BJ (cell line): ENCODE measurements around the gene PLXNB3. TPM values are rescaled to one million over a fixed set of nuclear protein-coding genes. Genes with fewer than 3 reads are reported as not detected.

Experiments used
- CTCF ChIA-PET: fragments of 350-600 bp; formaldehyde crosslinking; extraction: SDS; loops from one replicate; lab custom pipeline; 2021; ENCODE audit warnings: antibody characterized with exemption, inconsistent platforms; lab: Yijun Ruan, JAX
- POLR2A ChIA-PET: fragments of 300-600 bp; sonication (Branson Sonifier 250); formaldehyde crosslinking; extraction: SDS; loops from one replicate; lab custom pipeline; 2021; ENCODE audit warnings: antibody characterized with exemption; lab: Charles Lee
- DNase-seq: peaks from one replicate; pipeline ENCODE4 v3.0.0-alpha.2; 2011; ENCODE audit warnings: low read depth
- H3K27me3 ChIP-seq: 2 replicates; pipeline ENCODE4 v1.6.0; 2011; ENCODE audit warnings: low read length; ENCODE audit not compliant: control insufficient read depth, insufficient read depth
- H3K36me3 ChIP-seq: 2 replicates; pipeline ENCODE4 v1.5.1; 2011; ENCODE audit warnings: low read length; ENCODE audit not compliant: control insufficient read depth, insufficient read depth
- H3K4me3 ChIP-seq: 2 replicates; pipeline ENCODE4 v1.5.1; 2011; ENCODE audit warnings: low read depth, mild to moderate bottlenecking, control low read depth, low read length
- polyA plus RNA-seq: library from polyadenylated mRNA; depleted of rRNA; stranded (reverse); fragments of >200 nt; gene quantifications from 2 replicates; pipeline ENCODE4 v1.2.3, GENCODE V29; 2011
- TF ChIP-seq, protein P1 (sequence below): IDR thresholded peaks from 2 replicates; pipeline ENCODE4 v1.5.1; 2011; ENCODE audit warnings: low read depth, mild to moderate bottlenecking, control low read depth, inconsistent platforms, low read length, moderate library complexity; ENCODE audit not compliant: insufficient read depth

Gene PLXNB3
- polyA plus RNA-seq, 1 experiment, result 8.2 TPM

DNA sequence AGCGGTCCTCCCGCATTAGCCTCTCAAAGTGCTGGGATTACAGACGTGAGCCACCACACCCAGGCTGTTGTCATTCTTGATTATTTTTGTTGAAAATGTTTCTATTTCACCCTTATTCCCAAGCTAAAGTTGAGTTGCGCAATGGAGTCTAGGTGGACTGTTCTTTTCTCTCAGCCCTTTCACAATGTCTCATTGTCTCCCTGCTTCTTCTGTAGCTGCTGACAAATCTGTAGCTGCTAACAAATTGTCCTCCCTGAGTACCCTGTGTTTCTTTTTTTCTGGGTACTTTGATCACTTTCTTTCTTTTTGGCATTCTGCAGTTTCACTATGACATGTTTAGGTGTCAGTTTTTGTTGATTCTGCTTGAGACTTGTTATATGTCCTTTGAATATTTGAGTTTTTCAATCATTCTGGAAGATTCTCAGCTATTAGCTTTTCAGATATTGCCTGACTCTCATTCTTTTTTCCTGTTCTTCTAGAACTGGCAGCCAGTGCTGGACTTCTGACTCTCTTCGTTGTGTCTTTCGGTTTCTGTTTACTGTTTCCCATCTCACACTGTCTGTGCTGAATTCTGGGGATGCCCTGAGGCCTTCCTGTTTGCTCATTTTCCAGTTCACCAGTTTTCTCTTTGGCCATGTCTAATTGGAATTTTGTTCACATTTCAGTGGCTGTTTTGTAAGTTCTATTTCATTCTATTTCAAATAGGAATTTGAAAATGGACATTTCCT is 32.8 kb upstream of the PLXNB3 start:
- ChIA-PET POLR2A (no interaction called here), CTCF (no interaction called here)

DNA sequence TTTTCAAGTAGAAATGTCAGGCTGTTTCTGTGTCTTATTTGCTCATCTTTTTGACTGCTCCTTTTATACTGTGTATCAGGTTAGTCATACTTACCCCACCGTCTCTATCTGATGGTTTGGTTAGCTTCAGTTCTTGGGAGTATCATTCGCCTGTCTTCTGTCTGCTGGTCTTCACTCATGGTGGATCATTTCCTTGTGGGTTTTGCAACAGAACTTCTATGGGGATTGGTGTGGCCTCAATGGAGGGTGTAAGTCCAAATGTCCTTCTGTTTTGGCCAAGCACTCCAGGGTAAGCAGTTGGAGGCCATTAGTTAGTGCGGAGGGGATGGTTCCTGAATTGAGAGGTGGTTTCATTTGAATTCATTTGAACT is 32.2 kb upstream of the PLXNB3 start:
- H3K27me3 ChIP-seq, result no peaks in the 10 kb centered on the region
- ChIA-PET CTCF (no interaction called here), POLR2A (no interaction called here)
- TF ChIP-seq, protein P1, sequence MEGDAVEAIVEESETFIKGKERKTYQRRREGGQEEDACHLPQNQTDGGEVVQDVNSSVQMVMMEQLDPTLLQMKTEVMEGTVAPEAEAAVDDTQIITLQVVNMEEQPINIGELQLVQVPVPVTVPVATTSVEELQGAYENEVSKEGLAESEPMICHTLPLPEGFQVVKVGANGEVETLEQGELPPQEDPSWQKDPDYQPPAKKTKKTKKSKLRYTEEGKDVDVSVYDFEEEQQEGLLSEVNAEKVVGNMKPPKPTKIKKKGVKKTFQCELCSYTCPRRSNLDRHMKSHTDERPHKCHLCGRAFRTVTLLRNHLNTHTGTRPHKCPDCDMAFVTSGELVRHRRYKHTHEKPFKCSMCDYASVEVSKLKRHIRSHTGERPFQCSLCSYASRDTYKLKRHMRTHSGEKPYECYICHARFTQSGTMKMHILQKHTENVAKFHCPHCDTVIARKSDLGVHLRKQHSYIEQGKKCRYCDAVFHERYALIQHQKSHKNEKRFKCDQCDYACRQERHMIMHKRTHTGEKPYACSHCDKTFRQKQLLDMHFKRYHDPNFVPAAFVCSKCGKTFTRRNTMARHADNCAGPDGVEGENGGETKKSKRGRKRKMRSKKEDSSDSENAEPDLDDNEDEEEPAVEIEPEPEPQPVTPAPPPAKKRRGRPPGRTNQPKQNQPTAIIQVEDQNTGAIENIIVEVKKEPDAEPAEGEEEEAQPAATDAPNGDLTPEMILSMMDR, result no peak
- DNase-seq, result no peak
- no peak overlapping the region for H3K4me3 ChIP-seq
- no peaks in the 10 kb centered on the region; the same call in 1 of the 2 replicates for H3K36me3 ChIP-seq

More for the DNA sequence above, 32.8 kb upstream of the PLXNB3 start:
- Histone ChIP-seq H3K27me3 (no peaks in the 10 kb centered on the region), H3K36me3 (no peaks in the 10 kb centered on the region; the same call in 1 of the 2 replicates), H3K4me3 (no peak overlapping the region)
- DNase-seq, result no peak
- TF ChIP-seq, protein P1, result no peak

DNA sequence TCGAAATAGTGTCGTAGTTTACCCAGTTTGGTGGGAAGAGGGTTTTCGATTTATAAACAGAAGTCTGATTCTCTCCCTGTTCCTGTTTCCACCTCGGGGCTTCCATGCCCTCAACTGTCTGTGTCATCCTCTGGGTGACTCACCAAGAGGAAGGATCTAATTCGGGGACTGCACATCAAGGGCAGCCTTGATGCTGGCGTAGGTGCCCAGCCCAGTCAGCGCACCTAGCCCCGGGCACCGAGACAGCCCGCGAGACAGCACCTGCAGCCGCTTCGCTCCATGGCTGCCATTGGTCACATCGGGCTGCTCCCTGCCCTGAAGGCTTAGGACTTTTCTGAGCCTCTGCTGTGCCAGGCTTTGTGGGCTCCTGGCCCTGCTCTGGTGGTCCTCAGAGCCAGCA is 31.6 kb upstream of the PLXNB3 start:
- no peaks in the 10 kb centered on the region; the same call in 1 of the 2 replicates for H3K36me3 ChIP-seq
- no peaks in the 10 kb centered on the region for H3K27me3 ChIP-seq
- no peak for DNase-seq
- H3K4me3 ChIP-seq, result no peak overlapping the region
- TF ChIP-seq, protein P1, result no peak
- POLR2A ChIA-PET, result no interaction called here
- CTCF ChIA-PET, result no interaction called here

DNA sequence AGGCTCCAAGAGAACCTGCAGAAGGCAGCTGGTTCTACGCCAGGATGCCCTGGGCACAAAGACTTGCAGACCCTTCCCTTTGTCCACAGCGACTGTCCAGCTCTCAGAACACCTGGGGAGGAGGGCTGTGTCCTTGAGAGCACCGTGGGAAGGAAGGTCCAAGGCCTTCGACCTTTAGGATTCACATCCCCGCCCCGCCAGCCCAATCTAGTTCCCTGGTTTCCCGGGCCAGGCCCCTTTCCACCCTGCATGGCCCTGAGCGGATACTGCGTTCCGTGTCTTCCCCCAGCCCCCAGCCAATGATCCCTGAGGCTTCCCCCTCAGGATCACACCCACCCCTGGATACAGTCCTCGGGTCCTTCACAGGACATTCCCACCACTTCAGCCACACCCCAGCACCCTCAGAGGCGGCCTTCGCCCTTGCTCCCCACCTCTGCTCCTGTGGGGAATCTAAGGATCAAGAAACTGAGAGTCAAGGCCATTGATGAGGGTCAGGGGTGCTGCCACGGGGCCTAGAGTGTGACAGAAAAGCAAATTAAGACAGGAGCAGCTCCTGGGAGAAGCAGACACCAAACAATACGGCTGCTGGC is 30.3 kb upstream of the PLXNB3 start:
- Histone ChIP-seq H3K36me3 (no peaks in the 10 kb centered on the region; the same call in 1 of the 2 replicates), H3K4me3 (no peak overlapping the region), H3K27me3 (no peaks in the 10 kb centered on the region)
- TF ChIP-seq, protein P1, result no peak
- POLR2A ChIA-PET, result no interaction called here
- CTCF ChIA-PET, result no interaction called here
- no peak for DNase-seq

DNA sequence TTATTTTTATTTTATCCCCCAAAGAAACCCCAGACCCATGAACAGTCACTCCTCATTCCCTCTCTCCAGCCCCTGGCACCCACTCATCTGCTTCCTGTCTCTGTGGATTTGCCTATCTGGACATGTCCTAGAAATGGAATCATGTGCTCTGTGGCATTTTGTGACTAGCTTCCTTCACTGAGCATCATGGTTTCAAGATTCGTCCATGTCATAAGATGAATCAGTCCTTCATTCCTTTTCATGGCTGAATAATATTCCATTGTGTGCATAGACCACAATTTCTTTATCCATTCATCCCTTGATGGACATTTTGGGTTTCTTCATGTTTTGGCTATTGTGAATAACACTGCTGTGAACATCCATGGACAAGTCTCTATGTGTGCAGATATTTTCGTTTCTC is 29.2 kb upstream of the PLXNB3 start:
- no peaks in the 10 kb centered on the region for H3K27me3 ChIP-seq
- H3K36me3 ChIP-seq, result no peaks in the 10 kb centered on the region; the same call in 1 of the 2 replicates
- no peak overlapping the region for H3K4me3 ChIP-seq
- DNase-seq, result no peak
- TF ChIP-seq, protein P1, result no peak
- POLR2A ChIA-PET, result no interaction called here
- CTCF ChIA-PET, result interaction anchor here (0.7 kb wide), 1 partner anchor 28 kb away, joined by 6 read pairs; no protein-coding TSS in a partner anchor
